Measurements from ENCODE around the gene TAF8.

Gene TAF8

GRCh38 chr6:42073287-42073686 lies 23.0 kb downstream of the TAF8 start:
- H3K4me2 ChIP-seq (ENCODE audit: low read depth, low read length, poor library complexity, severe bottlenecking): no peak overlapping the region
- H3K9me3 ChIP-seq (ENCODE audit: insufficient read depth, low read depth, low read length): no peaks in the 10 kb centered on the region
- no peak overlapping the region for H2AFZ ChIP-seq (ENCODE audit: low read length)
- H3F3A ChIP-seq (ENCODE audit: low read depth): no peaks in the 10 kb centered on the region
- no peak overlapping the region for H3K4me3 ChIP-seq (ENCODE audit: low read length, poor library complexity, severe bottlenecking)
- peaks cover 66% of the 10 kb centered on the region; the same call in 1 of the 2 replicates for H3K36me3 ChIP-seq (ENCODE audit: insufficient read depth, low read length)
- H3K4me1 ChIP-seq (ENCODE audit: insufficient read depth, low read length, poor library complexity, severe bottlenecking): no peaks in the 10 kb centered on the region
- no peaks in the 10 kb centered on the region for H3K9me2 ChIP-seq (replicated peaks; ENCODE audit: low read depth, low read length)
- H3K9ac ChIP-seq (ENCODE audit: low read depth, low read length, poor library complexity, severe bottlenecking): no peak overlapping the region
- H3K27me3 ChIP-seq (ENCODE audit: insufficient read depth, low read length, poor library complexity, severe bottlenecking): no peaks in the 10 kb centered on the region
- no peak for TF ChIP-seq CTCF (conservative IDR thresholded peaks at IDR 0.05; ENCODE audit: low read length)
- TF ChIP-seq EZH2phosphoT487 (IDR thresholded peaks at IDR 0.05; ENCODE audit: borderline replicate concordance): no peak
- H4K20me1 ChIP-seq (ENCODE audit: insufficient read depth, low read length, poor library complexity, severe bottlenecking): no peaks in the 10 kb centered on the region
- no peaks in the 10 kb centered on the region for H3K79me2 ChIP-seq (ENCODE audit: insufficient read depth, low read length)

- H3K36me3 ChIP-seq (ENCODE audit: insufficient read depth, low read length): peaks cover 66% of the 10 kb centered on the region; the same call in 1 of the 2 replicates
- H3K4me2 ChIP-seq (ENCODE audit: low read depth, low read length, poor library complexity, severe bottlenecking): no peak overlapping the region
- H2AFZ ChIP-seq (ENCODE audit: low read length): no peak overlapping the region
- no peaks in the 10 kb centered on the region for H3K27me3 ChIP-seq (ENCODE audit: insufficient read depth, low read length, poor library complexity, severe bottlenecking)
- no peak for TF ChIP-seq EZH2phosphoT487 (IDR thresholded peaks at IDR 0.05; ENCODE audit: borderline replicate concordance)
- peak; percentile 75 for TF ChIP-seq CTCF (conservative IDR thresholded peaks at IDR 0.05; ENCODE audit: low read length)
- H3F3A ChIP-seq (ENCODE audit: low read depth): no peaks in the 10 kb centered on the region
- no peak overlapping the region for H3K4me3 ChIP-seq (ENCODE audit: low read length, poor library complexity, severe bottlenecking)
- no peaks in the 10 kb centered on the region for H3K9me2 ChIP-seq (replicated peaks; ENCODE audit: low read depth, low read length)
- H3K4me1 ChIP-seq (ENCODE audit: insufficient read depth, low read length, poor library complexity, severe bottlenecking): no peaks in the 10 kb centered on the region
- H3K9me3 ChIP-seq (ENCODE audit: insufficient read depth, low read depth, low read length): no peaks in the 10 kb centered on the region
- no peaks in the 10 kb centered on the region for H3K79me2 ChIP-seq (ENCODE audit: insufficient read depth, low read length)
- H3K9ac ChIP-seq (ENCODE audit: low read depth, low read length, poor library complexity, severe bottlenecking): no peak overlapping the region
- H4K20me1 ChIP-seq (ENCODE audit: insufficient read depth, low read length, poor library complexity, severe bottlenecking): no peaks in the 10 kb centered on the region
Measured at GRCh38 chr6:42075159-42075838, 25.0 kb downstream of the TAF8 start.

- no peak overlapping the region for H2AFZ ChIP-seq (ENCODE audit: low read length)
Measured at GRCh38 chr6:42078386-42078785, 28.1 kb downstream of the TAF8 start.

More at GRCh38 chr6:42078386-42078785, 28.1 kb downstream of the TAF8 start:
- Histone ChIP-seq H3K4me2 (ENCODE audit: low read depth, low read length, poor library complexity, severe bottlenecking) (no peak overlapping the region), H3K79me2 (ENCODE audit: insufficient read depth, low read length) (no peaks in the 10 kb centered on the region), H3K9ac (ENCODE audit: low read depth, low read length, poor library complexity, severe bottlenecking) (no peak overlapping the region), H3K9me3 (ENCODE audit: insufficient read depth, low read depth, low read length) (no peaks in the 10 kb centered on the region), H3K4me1 (ENCODE audit: insufficient read depth, low read length, poor library complexity, severe bottlenecking) (no peaks in the 10 kb centered on the region), H3K36me3 (ENCODE audit: insufficient read depth, low read length) (peaks cover 45% of the 10 kb centered on the region; the same call in 1 of the 2 replicates), H4K20me1 (ENCODE audit: insufficient read depth, low read length, poor library complexity, severe bottlenecking) (no peaks in the 10 kb centered on the region), H3K4me3 (ENCODE audit: low read length, poor library complexity, severe bottlenecking) (no peak overlapping the region), H3K9me2 (replicated peaks; ENCODE audit: low read depth, low read length) (no peaks in the 10 kb centered on the region), H3K27me3 (ENCODE audit: insufficient read depth, low read length, poor library complexity, severe bottlenecking) (no peaks in the 10 kb centered on the region), H3F3A (ENCODE audit: low read depth) (no peaks in the 10 kb centered on the region)
- TF ChIP-seq CTCF (conservative IDR thresholded peaks at IDR 0.05; ENCODE audit: low read length) (no peak), EZH2phosphoT487 (IDR thresholded peaks at IDR 0.05; ENCODE audit: borderline replicate concordance) (no peak)
